PC-9 (cell line): ENCODE measurements around the gene CHTF18. TPM values are rescaled to one million over a fixed set of nuclear protein-coding genes. Genes with fewer than 3 reads are reported as not detected.

Experiments used
- BruUV-seq: library from RNA; stranded (reverse); fragments of 400-500 nt; replicated peaks from 2 replicates; lab custom pipeline; 2021; lab: Mats Ljungman, UMichigan
- CTCF ChIA-PET: fragments of 300-600 bp; sonication (Branson Sonifier 250); formaldehyde crosslinking; loops from one replicate; lab custom pipeline; 2022; ENCODE audit warnings: antibody characterized with exemption; lab: Charles Lee
- POLR2A ChIA-PET: fragments of 300-600 bp; sonication (Branson Sonifier 250); formaldehyde crosslinking; loops from one replicate; lab custom pipeline; 2022; ENCODE audit warnings: antibody characterized with exemption; ENCODE audit not compliant: unreplicated experiment; lab: Charles Lee
- DNase-seq, 2 experiments: peaks; one replicate each; pipeline versions ENCODE4 v3.0.0 to v3.0.0-alpha.2; 2015 to 2022; ENCODE audit warnings: mixed read lengths in 1 of 2
- H2AFZ ChIP-seq: fragments of 200-600 bp; sonication (generic); 2 replicates; pipeline ENCODE4 v1.8.1; 2017; ENCODE audit warnings: antibody characterized with exemption
- H3F3A ChIP-seq: fragments of 200-600 bp; sonication (generic); 2 replicates; pipeline ENCODE4 v1.8.1; 2017; ENCODE audit warnings: antibody characterized with exemption, mild to moderate bottlenecking, low read depth; ENCODE audit not compliant: insufficient read depth
- H3K27ac ChIP-seq: fragments of 200-600 bp; sonication (generic); 2 replicates; pipeline ENCODE4 v1.6.1; 2016; ENCODE audit warnings: mixed run types
- H3K27me3 ChIP-seq: fragments of 200-600 bp; sonication (generic); 2 replicates; pipeline ENCODE4 v1.6.1; 2016; ENCODE audit warnings: low read depth, mixed run types; ENCODE audit not compliant: insufficient read depth
- H3K36me3 ChIP-seq: fragments of 200-600 bp; sonication (generic); 2 replicates; pipeline ENCODE4 v1.6.1; 2016; ENCODE audit warnings: low read depth, mixed run types
- H3K4me1 ChIP-seq: fragments of 200-600 bp; sonication (generic); replicated peaks from 2 replicates; pipeline ENCODE4 v1.6.1; 2016; ENCODE audit warnings: mixed run types; ENCODE audit not compliant: insufficient read depth
- H3K4me2 ChIP-seq: fragments of 200-600 bp; sonication (generic); 2 replicates; pipeline ENCODE4 v1.6.1; 2017; ENCODE audit warnings: mixed run types
- H3K4me3 ChIP-seq: fragments of 200-600 bp; sonication (generic); 2 replicates; pipeline ENCODE4 v1.6.1; 2016; ENCODE audit warnings: mixed run types
- H3K79me2 ChIP-seq: fragments of 200-600 bp; sonication (generic); 2 replicates; pipeline ENCODE4 v1.6.1; 2017; ENCODE audit warnings: low read depth, mixed run types
- H3K9me2 ChIP-seq: fragments of 200-600 bp; sonication (generic); 2 replicates; pipeline ENCODE4 v1.8.1; 2017; ENCODE audit warnings: mild to moderate bottlenecking; ENCODE audit not compliant: insufficient read depth
- H3K9me3 ChIP-seq: fragments of 200-600 bp; sonication (generic); 2 replicates; pipeline ENCODE4 v1.8.1; 2016; ENCODE audit warnings: low read depth; ENCODE audit not compliant: insufficient read depth
- H4K20me1 ChIP-seq: fragments of 200-600 bp; sonication (generic); 2 replicates; pipeline ENCODE4 v1.8.1; 2017; ENCODE audit not compliant: insufficient read depth
- CTCF ChIP-seq: fragments of 200-600 bp; sonication (generic); conservative IDR thresholded peaks from 2 replicates; pipeline ENCODE4 v1.6.1; 2017; ENCODE audit warnings: mixed run types, antibody characterized with exemption, mild to moderate bottlenecking, moderate library complexity
- EZH2 ChIP-seq: fragments of 200-600 bp; sonication (generic); IDR thresholded peaks from 2 replicates; pipeline ENCODE4 v1.8.0; 2017; ENCODE audit warnings: antibody characterized with exemption, low read depth
- intact Hi-C: fragments of 100-400 bp; cut with micrococcal nuclease; formaldehyde crosslinking; loops from one replicate; pipeline ENCODE4 v1.10.0; 2022; ENCODE audit not compliant: unreplicated experiment
- total RNA-seq: library from RNA; stranded (reverse); gene quantifications from 2 replicates; pipeline ENCODE4 v1.2.3, GENCODE V29; 2021

CHTF18 gene
- total RNA-seq, 1 experiment from 2014 or later, result 67.7 TPM

GRCh38 chr16:824194-824593 lies 35.8 kb downstream of the CHTF18 start:
- H3K36me3 ChIP-seq, result no peaks in the 10 kb centered on the region
- H3K4me3 ChIP-seq, result no peak overlapping the region
- H3K4me1 ChIP-seq, result no peaks in the 10 kb centered on the region
- no peaks in the 10 kb centered on the region for H3K9me2 ChIP-seq
- TF ChIP-seq CTCF, result no peak
- TF ChIP-seq EZH2, result no peak
- peaks cover 95% of the 10 kb centered on the region for H3K27me3 ChIP-seq
- CTCF ChIA-PET, result no interaction called here
- intact Hi-C loops, result no loop called here
- H2AFZ ChIP-seq, result no peak overlapping the region
- POLR2A ChIA-PET, result no interaction called here
- H3K27ac ChIP-seq, result no peak overlapping the region
- H3K4me2 ChIP-seq, result no peak overlapping the region
- no TSS peak for BruUV-seq
- no peak for DNase-seq
- no peaks in the 10 kb centered on the region for H3K9me3 ChIP-seq
- H4K20me1 ChIP-seq, result no peaks in the 10 kb centered on the region
- H3K79me2 ChIP-seq, result no peaks in the 10 kb centered on the region
- H3F3A ChIP-seq, result no peaks in the 10 kb centered on the region

- H3K27ac ChIP-seq, result no peak overlapping the region
- H3K4me2 ChIP-seq, result no peak overlapping the region
- ChIA-PET CTCF (no interaction called here), POLR2A (no interaction called here)
- no peaks in the 10 kb centered on the region for H3K9me3 ChIP-seq
- TF ChIP-seq EZH2 (no peak), CTCF (no peak)
- no peaks in the 10 kb centered on the region for H3K79me2 ChIP-seq
- no peak for DNase-seq
- H3K4me1 ChIP-seq, result no peaks in the 10 kb centered on the region
- peaks cover 94% of the 10 kb centered on the region for H3K27me3 ChIP-seq
- no peaks in the 10 kb centered on the region for H3F3A ChIP-seq
- no peaks in the 10 kb centered on the region for H3K36me3 ChIP-seq
- H3K4me3 ChIP-seq, result no peak overlapping the region
- no TSS peak for BruUV-seq
- H3K9me2 ChIP-seq, result no peaks in the 10 kb centered on the region
- H2AFZ ChIP-seq, result no peak overlapping the region
- H4K20me1 ChIP-seq, result no peaks in the 10 kb centered on the region
- intact Hi-C loops, result no loop called here
Observed at GRCh38 chr16:824601-825000, 36.2 kb downstream of the CHTF18 start.

GRCh38 chr16:825341-826061 lies 37.1 kb downstream of the CHTF18 start:
- no peak overlapping the region for H3K4me2 ChIP-seq
- BruUV-seq, result no TSS peak

More at GRCh38 chr16:825341-826061, 37.1 kb downstream of the CHTF18 start:
- intact Hi-C loops, result no loop called here
- H3K4me1 ChIP-seq, result no peaks in the 10 kb centered on the region
- H3F3A ChIP-seq, result no peaks in the 10 kb centered on the region
- no peaks in the 10 kb centered on the region for H3K9me2 ChIP-seq
- CTCF ChIA-PET, result no interaction called here
- H3K4me3 ChIP-seq, result no peak overlapping the region
- H3K27me3 ChIP-seq, result peaks cover 93% of the 10 kb centered on the region
- H3K27ac ChIP-seq, result no peak overlapping the region
- no peak for DNase-seq
- H2AFZ ChIP-seq, result no peak overlapping the region
- no peaks in the 10 kb centered on the region for H3K79me2 ChIP-seq
- 0 out of 2 replicates have a peak, but pooled peaks have one; percentile 50 for TF ChIP-seq EZH2
- TF ChIP-seq CTCF, result no peak
- H3K9me3 ChIP-seq, result no peaks in the 10 kb centered on the region
- H4K20me1 ChIP-seq, result no peaks in the 10 kb centered on the region
- POLR2A ChIA-PET, result no interaction called here
- H3K36me3 ChIP-seq, result no peaks in the 10 kb centered on the region
